22Rv1 (cell line): ENCODE measurements around the gene LENEP.
A peak's percentile ranks its signal among the peaks of the same experiment; 100 is the strongest.

Experiments used
- H3K27ac ChIP-seq: fragments of 450-650 bp; 2 replicates; pipeline ENCODE4 v1.5.1; 2017
- CTCF ChIP-seq: fragments of 450-650 bp; IDR thresholded peaks from 2 replicates; pipeline ENCODE4 v1.5.1; 2017; ENCODE audit warnings: mild to moderate bottlenecking
- ZFX ChIP-seq: fragments of 450-650 bp; IDR thresholded peaks from 2 replicates; pipeline ENCODE4 v1.6.1; 2017; ENCODE audit warnings: antibody characterized with exemption, borderline replicate concordance

The LENEP gene

GRCh38 chr1:154998201-154998780, 4.9 kb downstream of the LENEP start:
- H3K27ac ChIP-seq: peak overlapping the region; percentile 98
- TF ChIP-seq ZFX: no peak
- no peak; the same call in 1 of the 2 replicates for TF ChIP-seq CTCF

DNA sequence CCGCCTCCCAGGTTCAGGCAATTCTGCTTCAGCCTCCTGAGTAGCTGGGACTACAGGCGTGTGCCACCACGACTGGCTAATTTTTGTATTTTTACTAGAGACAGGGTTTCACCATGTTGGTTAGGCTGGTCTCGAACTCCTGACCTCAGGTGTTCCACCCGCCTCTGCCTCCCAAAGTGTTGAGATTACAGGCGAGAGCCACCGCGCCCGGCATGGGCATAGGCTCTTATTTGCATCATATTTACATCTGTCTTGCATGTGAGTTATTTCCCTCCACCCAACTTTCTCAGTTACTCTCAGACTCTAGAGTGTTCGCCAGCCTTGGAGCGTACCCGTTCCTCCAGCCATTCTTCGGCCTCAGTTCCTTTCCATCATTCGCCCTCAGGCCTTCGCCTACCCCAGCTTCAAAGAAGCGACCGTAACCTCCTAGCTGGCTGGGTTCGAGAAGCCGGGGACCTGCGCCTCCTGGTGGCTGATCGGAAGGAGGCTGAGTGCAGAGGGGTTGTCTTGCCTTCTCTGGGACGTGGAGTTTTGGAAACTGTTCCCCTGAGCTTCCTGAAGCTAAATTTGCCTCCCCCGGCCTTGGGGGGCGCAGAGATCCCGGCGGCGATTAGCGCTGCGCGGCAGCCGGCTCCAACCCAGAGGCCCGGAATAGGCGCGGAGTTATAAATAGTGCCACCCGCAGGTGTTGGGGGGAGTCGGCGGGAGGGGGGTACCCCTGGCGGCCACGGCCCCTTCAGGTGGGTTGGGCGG, 5.6 kb downstream of the LENEP start:
- no peak for TF ChIP-seq ZFX
- peak; percentile 98 for TF ChIP-seq CTCF
- peak overlapping the region; percentile 98 for H3K27ac ChIP-seq

GRCh38 chr1:154999571-155000410, 6.4 kb downstream of the LENEP start:
- H3K27ac ChIP-seq: peak overlapping the region; percentile 98
- TF ChIP-seq ZFX: no peak
- no peak for TF ChIP-seq CTCF

GRCh38 chr1:155000411-155000725, 7.0 kb downstream of the LENEP start:
- H3K27ac ChIP-seq: peak overlapping the region; percentile 98
- no peak for TF ChIP-seq ZFX
- no peak for TF ChIP-seq CTCF

DNA sequence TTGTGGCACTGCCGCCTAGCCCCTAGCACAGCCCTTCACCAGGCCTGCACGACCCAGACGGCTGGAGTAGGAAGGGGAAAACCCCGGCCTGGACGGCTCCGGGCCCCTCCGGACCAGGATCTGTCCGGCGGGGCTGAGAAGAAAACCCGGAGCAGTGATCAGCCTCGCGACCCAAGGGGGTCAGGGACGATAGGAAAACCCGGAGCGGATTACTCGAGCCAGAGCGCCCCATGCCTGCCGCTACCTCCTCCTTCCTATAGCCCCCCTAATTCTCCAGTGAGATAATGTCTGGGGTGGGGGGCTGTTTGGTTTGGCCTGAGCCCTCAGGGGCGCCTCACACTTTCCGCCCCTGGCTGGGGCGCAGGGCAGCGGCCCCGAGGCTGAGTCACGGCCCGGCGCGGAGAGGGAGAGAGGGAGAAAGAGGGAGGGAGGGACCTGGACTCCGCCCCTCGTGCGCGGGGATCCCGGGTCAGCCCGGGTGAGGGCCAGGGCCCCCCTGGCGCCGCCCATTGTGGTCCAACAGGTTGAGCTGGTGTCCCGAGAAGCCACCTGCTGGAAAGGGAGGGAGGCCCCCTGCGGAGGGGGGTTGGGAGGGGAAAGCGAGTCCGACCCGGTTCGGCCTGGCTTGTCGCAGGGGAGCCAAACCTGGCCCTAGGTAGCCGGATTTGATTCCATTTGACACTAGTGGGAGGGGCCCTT, 7.5 kb downstream of the LENEP start:
- peak overlapping the region; percentile 98 for H3K27ac ChIP-seq
- TF ChIP-seq CTCF (no peak), ZFX (no peak)

- peak overlapping the region; percentile 98 for H3K27ac ChIP-seq
- TF ChIP-seq CTCF (no peak), ZFX (no peak)
Observed at GRCh38 chr1:155001425-155001674, 8.0 kb downstream of the LENEP start.
